GM23338 (cell line): Measurements from ENCODE around the gene STX4. TPM values are rescaled to one million over a fixed set of nuclear protein-coding genes. Genes with fewer than 3 reads are reported as not detected.

Experiments
- ATAC-seq: fragments of 200-7000 bp; cut with Tn5 transposase; 3 replicates; pipeline ENCODE4 v1.9.1; 2020
- DNase-seq: peaks from one replicate; pipeline ENCODE4 v3.0.0-alpha.2; 2015; ENCODE audit warnings: low spot score
- H2AFZ ChIP-seq: fragments of 200-600 bp; sonication (generic); 2 replicates; pipeline ENCODE4 v1.8.0; 2016; ENCODE audit warnings: antibody characterized with exemption, mild to moderate bottlenecking, moderate library complexity
- H3F3A ChIP-seq: fragments of 200-600 bp; sonication (generic); replicated peaks from 2 replicates; pipeline ENCODE4 v1.8.0; 2017; ENCODE audit warnings: antibody characterized with exemption, mixed run types, low read depth
- H3K27ac ChIP-seq: fragments of 200-600 bp; sonication (generic); 2 replicates; pipeline ENCODE4 v1.6.1; 2016; ENCODE audit warnings: low read depth
- H3K27me3 ChIP-seq: fragments of 200-600 bp; sonication (generic); 2 replicates; pipeline ENCODE4 v1.8.0; 2016; ENCODE audit warnings: mild to moderate bottlenecking, mixed run types, moderate library complexity; ENCODE audit not compliant: insufficient read depth
- H3K36me3 ChIP-seq: fragments of 200-600 bp; sonication (generic); 2 replicates; pipeline ENCODE4 v1.8.0; 2016; ENCODE audit warnings: mild to moderate bottlenecking; ENCODE audit not compliant: insufficient read depth
- H3K4me1 ChIP-seq: fragments of 200-600 bp; sonication (generic); 2 replicates; pipeline ENCODE4 v1.8.0; 2016; ENCODE audit warnings: mild to moderate bottlenecking, moderate library complexity; ENCODE audit not compliant: insufficient read depth
- H3K4me2 ChIP-seq: fragments of 200-600 bp; sonication (generic); 2 replicates; pipeline ENCODE4 v1.7.1; 2017; ENCODE audit warnings: mixed run types
- H3K4me3 ChIP-seq: fragments of 200-600 bp; sonication (generic); 2 replicates; pipeline ENCODE4 v1.6.1; 2016; ENCODE audit warnings: mixed run types
- H3K79me2 ChIP-seq: fragments of 200-600 bp; sonication (generic); replicated peaks from 2 replicates; pipeline ENCODE4 v1.8.0; 2017; ENCODE audit warnings: mild to moderate bottlenecking; ENCODE audit not compliant: insufficient read depth
- H3K9me2 ChIP-seq: fragments of 200-600 bp; sonication (generic); 2 replicates; pipeline ENCODE4 v1.8.0; 2017; ENCODE audit not compliant: insufficient read depth
- H4K20me1 ChIP-seq: fragments of 200-600 bp; sonication (generic); replicated peaks from 2 replicates; pipeline ENCODE4 v1.8.0; 2017; ENCODE audit warnings: mild to moderate bottlenecking; ENCODE audit not compliant: insufficient read depth
- H3K27ac Mint-ChIP-seq: 2 replicates; pipeline ENCODE4 v1.8.0; 2020; ENCODE audit warnings: inconsistent platforms, mild to moderate bottlenecking, moderate library complexity, mixed read lengths
- H3K27me3 Mint-ChIP-seq: 3 replicates; pipeline ENCODE4 v1.8.0; 2022; ENCODE audit warnings: low read depth, mild to moderate bottlenecking, moderate library complexity, mixed read lengths, inconsistent platforms; ENCODE audit not compliant: insufficient read depth, poor library complexity
- H3K36me3 Mint-ChIP-seq: 3 replicates; pipeline ENCODE4 v1.8.0; 2021; ENCODE audit warnings: low read depth, mild to moderate bottlenecking, inconsistent platforms, moderate library complexity, mixed read lengths
- H3K4me1 Mint-ChIP-seq: 3 replicates; pipeline ENCODE4 v1.8.0; 2020; ENCODE audit warnings: mild to moderate bottlenecking, inconsistent platforms, mixed read lengths
- H3K4me3 Mint-ChIP-seq: 3 replicates; pipeline ENCODE4 v1.8.0; 2021; ENCODE audit warnings: moderate library complexity, mild to moderate bottlenecking, inconsistent platforms, mixed read lengths
- H3K9me3 Mint-ChIP-seq: 3 replicates; pipeline ENCODE4 v1.8.0; 2020; ENCODE audit warnings: moderate library complexity, mild to moderate bottlenecking, inconsistent platforms, mixed read lengths
- CREB1 ChIP-seq: fragments of 250-450 bp; sonication (Bioruptor Pico); IDR thresholded peaks from 2 replicates; pipeline ENCODE4 v1.5.0; 2020; ENCODE audit warnings: low read depth, mild to moderate bottlenecking, moderate library complexity
- EZH2 ChIP-seq: fragments of 200-600 bp; sonication (generic); IDR thresholded peaks from one replicate; pipeline ENCODE4 v1.8.0; 2017; ENCODE audit warnings: antibody characterized with exemption, mild to moderate bottlenecking, low read depth; ENCODE audit not compliant: unreplicated experiment
- EZH2phosphoT487 ChIP-seq: fragments of 200-600 bp; sonication (generic); IDR thresholded peaks from one replicate; pipeline ENCODE4 v1.8.1; 2018; ENCODE audit warnings: antibody characterized with exemption; ENCODE audit not compliant: unreplicated experiment
- JUNB ChIP-seq: IDR thresholded peaks from one replicate; pipeline ENCODE4 v1.6.1; 2016; ENCODE audit warnings: antibody characterized with exemption; ENCODE audit not compliant: unreplicated experiment
- NANOG ChIP-seq: IDR thresholded peaks from 2 replicates; pipeline ENCODE4 v1.6.1; 2016; ENCODE audit warnings: antibody characterized with exemption, borderline replicate concordance
- POLR2AphosphoS5 ChIP-seq: IDR thresholded peaks from 2 replicates; pipeline ENCODE4 v1.6.1; 2016; ENCODE audit warnings: antibody characterized with exemption, low read depth
- STAT1 ChIP-seq: IDR thresholded peaks from one replicate; pipeline ENCODE4 v1.6.1; 2016; ENCODE audit warnings: antibody characterized with exemption; ENCODE audit not compliant: unreplicated experiment
- ZNF114 ChIP-seq: fragments of 250-450 bp; sonication (Bioruptor Pico); IDR thresholded peaks from 2 replicates; pipeline ENCODE4 v1.5.0; 2020; ENCODE audit warnings: mild to moderate bottlenecking, moderate library complexity
- ZNF331 ChIP-seq: fragments of 250-450 bp; sonication (Bioruptor Pico); IDR thresholded peaks from 2 replicates; pipeline ENCODE4 v1.5.0; 2020; ENCODE audit warnings: low read depth, mild to moderate bottlenecking, moderate library complexity
- polyA plus RNA-seq: library from polyadenylated mRNA; unstranded; fragments of >200 nt; fragmentation: Nextera tagmentation; extraction: Ambion mirVana; gene quantifications from 2 replicates; pipeline ENCODE4 v1.2.1, GENCODE V29; 2016
- total RNA-seq: library from RNA; depleted of rRNA; stranded (reverse); fragments of >200 nt; shearing (Covaris generic); gene quantifications from 2 replicates; pipeline ENCODE4 v1.2.3, GENCODE V29; 2014
- TF ChIP-seq, protein P1 (sequence below), 2 experiments: fragments of 200-600 bp in 1 of 2; sonication (generic) in 1 of 2; conservative IDR thresholded peaks; 2 replicates each; pipeline versions ENCODE4 v1.5.1 to v1.6.1; 2016 to 2017; ENCODE audit warnings: antibody characterized with exemption in 2 of 2, low read depth in 2 of 2, mild to moderate bottlenecking in 2 of 2, moderate library complexity in 1 of 2
- TF ChIP-seq, protein P2 (sequence below): fragments of 250-450 bp; sonication (Bioruptor Pico); IDR thresholded peaks from 2 replicates; pipeline ENCODE4 v1.5.0; 2020; ENCODE audit warnings: mild to moderate bottlenecking, moderate library complexity
- TF ChIP-seq, protein P3 (sequence below): IDR thresholded peaks from one replicate; pipeline ENCODE4 v1.6.1; 2018; ENCODE audit warnings: antibody characterized with exemption; ENCODE audit not compliant: unreplicated experiment
- TF ChIP-seq, protein P4 (sequence below): IDR thresholded peaks from 2 replicates; pipeline ENCODE4 v1.6.1; 2016; ENCODE audit warnings: antibody characterized with exemption

The STX4 gene
- total and polyA plus RNA-seq, 2 experiments from 2014 or later: 13.0 to 39.3 TPM

DNA sequence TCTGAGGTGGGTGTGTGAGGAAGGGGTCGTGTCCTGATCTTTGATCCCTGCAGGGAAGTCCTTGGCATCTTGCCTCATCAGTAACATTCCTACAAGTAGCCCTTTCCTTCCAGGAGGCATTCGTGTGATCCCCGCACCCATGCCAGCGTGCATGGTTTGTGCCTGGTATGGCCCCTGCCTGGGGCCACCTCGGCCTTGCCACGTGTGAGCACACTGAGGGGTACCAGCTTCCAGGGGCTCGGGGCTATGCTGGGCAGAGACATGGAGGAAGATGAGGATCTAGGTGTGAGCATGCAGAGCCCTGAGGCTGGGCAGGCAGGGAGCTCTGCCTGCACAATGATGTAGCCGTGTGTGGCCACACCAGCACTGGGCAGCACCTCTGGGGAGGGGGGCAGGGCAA lies 42.3 kb upstream of the STX4 start:
- Histone ChIP-seq H3K4me3 (no peak overlapping the region), H3F3A (peaks cover 6% of the 10 kb centered on the region; the same call in 1 of the 2 replicates), H3K27ac (no peak overlapping the region), H3K9me2 (no peaks in the 10 kb centered on the region), H3K36me3 (no peaks in the 10 kb centered on the region), H3K27me3 (no peaks in the 10 kb centered on the region), H3K4me2 (no peak overlapping the region), H4K20me1 (no peaks in the 10 kb centered on the region; the same call in 1 of the 2 replicates), H3K4me1 (peaks cover 10% of the 10 kb centered on the region), H3K79me2 (no peaks in the 10 kb centered on the region), H2AFZ (no peak overlapping the region)
- H3K4me1 Mint-ChIP-seq: peaks cover 4% of the 10 kb centered on the region; the same call in 2 of the 3 replicates
- no peak overlapping the region for H3K27ac Mint-ChIP-seq
- peaks cover 14% of the 10 kb centered on the region for H3K27me3 Mint-ChIP-seq
- H3K4me3 Mint-ChIP-seq: no peak overlapping the region
- ATAC-seq (no peak), DNase-seq (no peak)
- TF ChIP-seq CREB1: no peak
- no peak for TF ChIP-seq NANOG
- TF ChIP-seq, protein P1, sequence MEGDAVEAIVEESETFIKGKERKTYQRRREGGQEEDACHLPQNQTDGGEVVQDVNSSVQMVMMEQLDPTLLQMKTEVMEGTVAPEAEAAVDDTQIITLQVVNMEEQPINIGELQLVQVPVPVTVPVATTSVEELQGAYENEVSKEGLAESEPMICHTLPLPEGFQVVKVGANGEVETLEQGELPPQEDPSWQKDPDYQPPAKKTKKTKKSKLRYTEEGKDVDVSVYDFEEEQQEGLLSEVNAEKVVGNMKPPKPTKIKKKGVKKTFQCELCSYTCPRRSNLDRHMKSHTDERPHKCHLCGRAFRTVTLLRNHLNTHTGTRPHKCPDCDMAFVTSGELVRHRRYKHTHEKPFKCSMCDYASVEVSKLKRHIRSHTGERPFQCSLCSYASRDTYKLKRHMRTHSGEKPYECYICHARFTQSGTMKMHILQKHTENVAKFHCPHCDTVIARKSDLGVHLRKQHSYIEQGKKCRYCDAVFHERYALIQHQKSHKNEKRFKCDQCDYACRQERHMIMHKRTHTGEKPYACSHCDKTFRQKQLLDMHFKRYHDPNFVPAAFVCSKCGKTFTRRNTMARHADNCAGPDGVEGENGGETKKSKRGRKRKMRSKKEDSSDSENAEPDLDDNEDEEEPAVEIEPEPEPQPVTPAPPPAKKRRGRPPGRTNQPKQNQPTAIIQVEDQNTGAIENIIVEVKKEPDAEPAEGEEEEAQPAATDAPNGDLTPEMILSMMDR (conservative IDR thresholded peaks at IDR 0.05; ENCODE audit: low read depth in 2 of 2): no peak
- TF ChIP-seq, protein P2, sequence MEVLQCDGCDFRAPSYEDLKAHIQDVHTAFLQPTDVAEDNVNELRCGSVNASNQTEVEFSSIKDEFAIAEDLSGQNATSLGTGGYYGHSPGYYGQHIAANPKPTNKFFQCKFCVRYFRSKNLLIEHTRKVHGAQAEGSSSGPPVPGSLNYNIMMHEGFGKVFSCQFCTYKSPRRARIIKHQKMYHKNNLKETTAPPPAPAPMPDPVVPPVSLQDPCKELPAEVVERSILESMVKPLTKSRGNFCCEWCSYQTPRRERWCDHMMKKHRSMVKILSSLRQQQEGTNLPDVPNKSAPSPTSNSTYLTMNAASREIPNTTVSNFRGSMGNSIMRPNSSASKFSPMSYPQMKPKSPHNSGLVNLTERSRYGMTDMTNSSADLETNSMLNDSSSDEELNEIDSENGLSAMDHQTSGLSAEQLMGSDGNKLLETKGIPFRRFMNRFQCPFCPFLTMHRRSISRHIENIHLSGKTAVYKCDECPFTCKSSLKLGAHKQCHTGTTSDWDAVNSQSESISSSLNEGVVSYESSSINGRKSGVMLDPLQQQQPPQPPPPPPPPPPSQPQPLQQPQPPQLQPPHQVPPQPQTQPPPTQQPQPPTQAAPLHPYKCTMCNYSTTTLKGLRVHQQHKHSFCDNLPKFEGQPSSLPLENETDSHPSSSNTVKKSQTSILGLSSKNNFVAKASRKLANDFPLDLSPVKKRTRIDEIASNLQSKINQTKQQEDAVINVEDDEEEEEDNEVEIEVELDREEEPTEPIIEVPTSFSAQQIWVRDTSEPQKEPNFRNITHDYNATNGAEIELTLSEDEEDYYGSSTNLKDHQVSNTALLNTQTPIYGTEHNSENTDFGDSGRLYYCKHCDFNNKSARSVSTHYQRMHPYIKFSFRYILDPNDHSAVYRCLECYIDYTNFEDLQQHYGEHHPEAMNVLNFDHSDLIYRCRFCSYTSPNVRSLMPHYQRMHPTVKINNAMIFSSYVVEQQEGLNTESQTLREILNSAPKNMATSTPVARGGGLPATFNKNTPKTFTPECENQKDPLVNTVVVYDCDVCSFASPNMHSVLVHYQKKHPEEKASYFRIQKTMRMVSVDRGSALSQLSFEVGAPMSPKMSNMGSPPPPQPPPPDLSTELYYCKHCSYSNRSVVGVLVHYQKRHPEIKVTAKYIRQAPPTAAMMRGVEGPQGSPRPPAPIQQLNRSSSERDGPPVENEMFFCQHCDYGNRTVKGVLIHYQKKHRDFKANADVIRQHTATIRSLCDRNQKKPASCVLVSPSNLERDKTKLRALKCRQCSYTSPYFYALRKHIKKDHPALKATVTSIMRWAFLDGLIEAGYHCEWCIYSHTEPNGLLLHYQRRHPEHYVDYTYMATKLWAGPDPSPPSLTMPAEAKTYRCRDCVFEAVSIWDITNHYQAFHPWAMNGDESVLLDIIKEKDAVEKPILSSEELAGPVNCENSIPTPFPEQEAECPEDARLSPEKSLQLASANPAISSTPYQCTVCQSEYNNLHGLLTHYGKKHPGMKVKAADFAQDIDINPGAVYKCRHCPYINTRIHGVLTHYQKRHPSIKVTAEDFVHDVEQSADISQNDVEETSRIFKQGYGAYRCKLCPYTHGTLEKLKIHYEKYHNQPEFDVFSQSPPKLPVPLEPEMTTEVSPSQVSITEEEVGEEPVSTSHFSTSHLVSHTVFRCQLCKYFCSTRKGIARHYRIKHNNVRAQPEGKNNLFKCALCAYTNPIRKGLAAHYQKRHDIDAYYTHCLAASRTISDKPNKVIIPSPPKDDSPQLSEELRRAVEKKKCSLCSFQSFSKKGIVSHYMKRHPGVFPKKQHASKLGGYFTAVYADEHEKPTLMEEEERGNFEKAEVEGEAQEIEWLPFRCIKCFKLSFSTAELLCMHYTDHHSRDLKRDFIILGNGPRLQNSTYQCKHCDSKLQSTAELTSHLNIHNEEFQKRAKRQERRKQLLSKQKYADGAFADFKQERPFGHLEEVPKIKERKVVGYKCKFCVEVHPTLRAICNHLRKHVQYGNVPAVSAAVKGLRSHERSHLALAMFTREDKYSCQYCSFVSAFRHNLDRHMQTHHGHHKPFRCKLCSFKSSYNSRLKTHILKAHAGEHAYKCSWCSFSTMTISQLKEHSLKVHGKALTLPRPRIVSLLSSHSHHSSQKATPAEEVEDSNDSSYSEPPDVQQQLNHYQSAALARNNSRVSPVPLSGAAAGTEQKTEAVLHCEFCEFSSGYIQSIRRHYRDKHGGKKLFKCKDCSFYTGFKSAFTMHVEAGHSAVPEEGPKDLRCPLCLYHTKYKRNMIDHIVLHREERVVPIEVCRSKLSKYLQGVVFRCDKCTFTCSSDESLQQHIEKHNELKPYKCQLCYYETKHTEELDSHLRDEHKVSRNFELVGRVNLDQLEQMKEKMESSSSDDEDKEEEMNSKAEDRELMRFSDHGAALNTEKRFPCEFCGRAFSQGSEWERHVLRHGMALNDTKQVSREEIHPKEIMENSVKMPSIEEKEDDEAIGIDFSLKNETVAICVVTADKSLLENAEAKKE (CRISPR knock-in tag): no peak
- TF ChIP-seq ZNF114 (CRISPR knock-in tag): no peak
- no peak for TF ChIP-seq EZH2phosphoT487
- no peak for TF ChIP-seq POLR2AphosphoS5
- TF ChIP-seq JUNB: no peak
- TF ChIP-seq, protein P3, sequence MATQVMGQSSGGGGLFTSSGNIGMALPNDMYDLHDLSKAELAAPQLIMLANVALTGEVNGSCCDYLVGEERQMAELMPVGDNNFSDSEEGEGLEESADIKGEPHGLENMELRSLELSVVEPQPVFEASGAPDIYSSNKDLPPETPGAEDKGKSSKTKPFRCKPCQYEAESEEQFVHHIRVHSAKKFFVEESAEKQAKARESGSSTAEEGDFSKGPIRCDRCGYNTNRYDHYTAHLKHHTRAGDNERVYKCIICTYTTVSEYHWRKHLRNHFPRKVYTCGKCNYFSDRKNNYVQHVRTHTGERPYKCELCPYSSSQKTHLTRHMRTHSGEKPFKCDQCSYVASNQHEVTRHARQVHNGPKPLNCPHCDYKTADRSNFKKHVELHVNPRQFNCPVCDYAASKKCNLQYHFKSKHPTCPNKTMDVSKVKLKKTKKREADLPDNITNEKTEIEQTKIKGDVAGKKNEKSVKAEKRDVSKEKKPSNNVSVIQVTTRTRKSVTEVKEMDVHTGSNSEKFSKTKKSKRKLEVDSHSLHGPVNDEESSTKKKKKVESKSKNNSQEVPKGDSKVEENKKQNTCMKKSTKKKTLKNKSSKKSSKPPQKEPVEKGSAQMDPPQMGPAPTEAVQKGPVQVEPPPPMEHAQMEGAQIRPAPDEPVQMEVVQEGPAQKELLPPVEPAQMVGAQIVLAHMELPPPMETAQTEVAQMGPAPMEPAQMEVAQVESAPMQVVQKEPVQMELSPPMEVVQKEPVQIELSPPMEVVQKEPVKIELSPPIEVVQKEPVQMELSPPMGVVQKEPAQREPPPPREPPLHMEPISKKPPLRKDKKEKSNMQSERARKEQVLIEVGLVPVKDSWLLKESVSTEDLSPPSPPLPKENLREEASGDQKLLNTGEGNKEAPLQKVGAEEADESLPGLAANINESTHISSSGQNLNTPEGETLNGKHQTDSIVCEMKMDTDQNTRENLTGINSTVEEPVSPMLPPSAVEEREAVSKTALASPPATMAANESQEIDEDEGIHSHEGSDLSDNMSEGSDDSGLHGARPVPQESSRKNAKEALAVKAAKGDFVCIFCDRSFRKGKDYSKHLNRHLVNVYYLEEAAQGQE: no peak
- TF ChIP-seq EZH2: no peak
- TF ChIP-seq, protein P4, sequence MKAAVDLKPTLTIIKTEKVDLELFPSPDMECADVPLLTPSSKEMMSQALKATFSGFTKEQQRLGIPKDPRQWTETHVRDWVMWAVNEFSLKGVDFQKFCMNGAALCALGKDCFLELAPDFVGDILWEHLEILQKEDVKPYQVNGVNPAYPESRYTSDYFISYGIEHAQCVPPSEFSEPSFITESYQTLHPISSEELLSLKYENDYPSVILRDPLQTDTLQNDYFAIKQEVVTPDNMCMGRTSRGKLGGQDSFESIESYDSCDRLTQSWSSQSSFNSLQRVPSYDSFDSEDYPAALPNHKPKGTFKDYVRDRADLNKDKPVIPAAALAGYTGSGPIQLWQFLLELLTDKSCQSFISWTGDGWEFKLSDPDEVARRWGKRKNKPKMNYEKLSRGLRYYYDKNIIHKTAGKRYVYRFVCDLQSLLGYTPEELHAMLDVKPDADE: no peak
- TF ChIP-seq ZNF331: no peak
- TF ChIP-seq STAT1: no peak
- H3K36me3 Mint-ChIP-seq: peaks cover 4% of the 10 kb centered on the region; the same call in 1 of the 3 replicates
- no peaks in the 10 kb centered on the region for H3K9me3 Mint-ChIP-seq
